H1 (cell line): Measurements from ENCODE around the gene DNAI2. TPM values are rescaled to one million over a fixed set of nuclear protein-coding genes. Genes with fewer than 3 reads are reported as not detected.

ENCODE experiments used
- BRCA1 ChIP-seq: IDR thresholded peaks from 2 replicates; pipeline ENCODE4 v1.6.1; 2012; ENCODE audit warnings: low read depth, low read length, improper control_type of control experiment
- CEBPB ChIP-seq: IDR thresholded peaks from 2 replicates; pipeline ENCODE4 v1.6.1; 2012; ENCODE audit warnings: low read depth, low read length
- GABPA ChIP-seq: IDR thresholded peaks from 2 replicates; pipeline ENCODE4 v1.6.1; 2011; ENCODE audit warnings: mild to moderate bottlenecking, low read length, moderate library complexity, borderline replicate concordance; ENCODE audit not compliant: insufficient read depth
- polyA plus RNA-seq, 7 experiments: library from polyadenylated mRNA; depleted of rRNA in 3 of 7; stranded (reverse) in 5 of 7; unstranded in 2 of 7; fragments of >200 nt in 5 of 7; fragments of 200-250 nt in 2 of 7; gene quantifications; 1 replicate in 5 of 7; 2 replicates in 1 of 7; 4 replicates in 1 of 7; pipeline versions ENCODE4 v1.2.1 to v1.2.3, GENCODE V29; 2011 to 2013; ENCODE audit warnings: missing spikeins in 2 of 7, mixed read lengths in 2 of 7
- total RNA-seq: library from RNA; stranded (reverse); fragmentation: NEBNext Ultra II Directional; extraction: Animal tissue kit (Norgen Biotek cat#: 25700); gene quantifications from 2 replicates; pipeline ENCODE4 v1.2.1, GENCODE V29; 2021

Gene DNAI2
- total and polyA plus RNA-seq, 2 of the 8 experiments (the other 6 are each of a cell fraction or from before 2014, with no cell fraction given) = 0.08 to 0.15 TPM

DNA sequence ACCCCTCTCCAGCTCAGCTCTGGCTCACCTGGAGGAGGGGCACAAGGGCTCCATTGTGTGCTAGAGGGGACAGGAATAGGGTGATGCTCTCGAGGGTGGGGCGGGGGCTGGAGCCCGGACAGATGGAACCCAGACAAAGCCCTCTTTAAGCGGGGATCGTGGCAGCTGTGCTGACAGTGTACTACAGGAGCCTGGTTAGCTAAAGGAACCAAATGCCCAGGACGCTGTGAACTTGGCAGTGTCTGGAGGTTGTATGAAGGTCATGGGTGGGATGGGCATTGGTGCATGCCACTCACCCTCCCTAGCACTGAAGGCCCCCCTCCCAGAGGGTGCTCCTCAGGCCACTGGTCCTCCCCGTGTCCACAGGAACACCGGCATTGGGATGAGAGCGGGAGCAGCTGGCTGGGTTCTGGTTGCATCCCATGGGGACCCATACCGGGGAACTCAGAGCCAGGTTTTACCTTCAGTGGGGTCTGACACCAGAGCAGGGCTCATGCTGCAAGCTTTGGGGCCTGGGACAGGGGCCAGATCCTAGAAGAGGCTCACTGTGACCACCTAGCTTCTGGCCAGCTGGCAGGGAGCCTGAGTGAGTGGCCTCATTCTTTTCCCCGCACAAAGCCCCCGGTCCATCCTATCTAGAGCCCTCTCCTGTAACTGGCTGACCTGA lies 63.9 kb downstream of the DNAI2 start (continued):
- TF ChIP-seq GABPA = no peak
- no peak for TF ChIP-seq CEBPB
- no peak for TF ChIP-seq BRCA1
